Calu3 (cell line): ENCODE data around the gene LZTS2. TPM values are rescaled to one million over a fixed set of nuclear protein-coding genes. Genes with fewer than 3 reads are reported as not detected.

Source experiments
- BruUV-seq: library from RNA; stranded (reverse); fragments of 400-500 nt; replicated peaks from 2 replicates; lab custom pipeline; 2021; lab: Mats Ljungman, UMichigan
- CTCF ChIA-PET: fragments of 300-600 bp; sonication (Branson Sonifier 250); formaldehyde crosslinking; loops from one replicate; lab custom pipeline; 2022; ENCODE audit warnings: antibody characterized with exemption; lab: Charles Lee
- DNase-seq: peaks from one replicate; pipeline ENCODE4 v3.0.0; 2022
- H3K27ac Mint-ChIP-seq: one replicate; pipeline ENCODE4 v1.8.0; 2022; ENCODE audit warnings: mixed read lengths; ENCODE audit not compliant: unreplicated experiment
- H3K27me3 Mint-ChIP-seq: one replicate; pipeline ENCODE4 v1.8.0; 2022; ENCODE audit warnings: mixed read lengths; ENCODE audit not compliant: unreplicated experiment
- H3K36me3 Mint-ChIP-seq: one replicate; pipeline ENCODE4 v1.8.0; 2022; ENCODE audit warnings: mild to moderate bottlenecking, moderate library complexity, mixed read lengths; ENCODE audit not compliant: insufficient read depth, unreplicated experiment
- H3K4me1 Mint-ChIP-seq: one replicate; pipeline ENCODE4 v1.8.0; 2022; ENCODE audit warnings: mild to moderate bottlenecking, low read depth, mixed read lengths; ENCODE audit not compliant: unreplicated experiment
- H3K4me3 Mint-ChIP-seq: one replicate; pipeline ENCODE4 v1.8.0; 2022; ENCODE audit warnings: mild to moderate bottlenecking, low read depth, moderate library complexity, mixed read lengths; ENCODE audit not compliant: unreplicated experiment
- H3K9me3 Mint-ChIP-seq: one replicate; pipeline ENCODE4 v1.8.0; 2022; ENCODE audit warnings: low read depth, mixed read lengths; ENCODE audit not compliant: unreplicated experiment
- intact Hi-C: fragments of 100-400 bp; cut with micrococcal nuclease; formaldehyde crosslinking; loops from one replicate; pipeline ENCODE4 v1.10.0; 2022; ENCODE audit not compliant: unreplicated experiment
- total RNA-seq: library from RNA; stranded (reverse); gene quantifications from 2 replicates; pipeline ENCODE4 v1.2.3, GENCODE V29; 2022
- TF ChIP-seq, protein P1 (sequence below): fragments of 200-600 bp; IDR thresholded peaks from one replicate; pipeline ENCODE4 v1.8.0; 2022; ENCODE audit warnings: antibody characterized with exemption; ENCODE audit not compliant: unreplicated experiment

The LZTS2 gene
- total RNA-seq, 1 experiment from 2014 or later: 23.7 TPM

DNA sequence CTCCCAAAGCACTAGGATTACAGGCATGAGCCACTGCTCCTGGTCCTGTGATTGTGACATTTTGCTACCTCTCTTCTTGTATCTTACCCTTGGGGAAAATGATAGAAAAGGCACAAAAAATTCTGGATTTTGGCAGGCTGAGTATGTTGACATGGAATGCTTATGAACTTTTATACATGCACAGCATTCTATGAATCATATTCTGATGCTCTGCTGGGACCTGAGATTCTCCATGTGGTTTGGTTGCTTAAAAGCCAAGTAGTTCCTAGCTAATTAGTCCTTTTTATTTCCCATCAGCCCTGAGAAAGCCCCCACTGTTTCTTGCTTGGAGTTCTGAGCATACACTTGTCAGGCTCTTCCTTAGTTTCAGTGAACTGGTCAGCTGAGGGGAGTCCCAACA is 53.9 kb downstream of the LZTS2 start:
- Mint-ChIP-seq H3K27me3 (peaks cover 17% of the 10 kb centered on the region), H3K4me3 (no peak overlapping the region), H3K27ac (no peak overlapping the region), H3K4me1 (peaks cover 8% of the 10 kb centered on the region), H3K9me3 (no peaks in the 10 kb centered on the region), H3K36me3 (no peaks in the 10 kb centered on the region)
- BruUV-seq: no TSS peak
- no peak for DNase-seq
- CTCF ChIA-PET: interaction anchor here (0.6 kb wide), 1 partner anchor 34 kb away, joined by 3 read pairs; no protein-coding TSS in a partner anchor
- TF ChIP-seq, protein P1, sequence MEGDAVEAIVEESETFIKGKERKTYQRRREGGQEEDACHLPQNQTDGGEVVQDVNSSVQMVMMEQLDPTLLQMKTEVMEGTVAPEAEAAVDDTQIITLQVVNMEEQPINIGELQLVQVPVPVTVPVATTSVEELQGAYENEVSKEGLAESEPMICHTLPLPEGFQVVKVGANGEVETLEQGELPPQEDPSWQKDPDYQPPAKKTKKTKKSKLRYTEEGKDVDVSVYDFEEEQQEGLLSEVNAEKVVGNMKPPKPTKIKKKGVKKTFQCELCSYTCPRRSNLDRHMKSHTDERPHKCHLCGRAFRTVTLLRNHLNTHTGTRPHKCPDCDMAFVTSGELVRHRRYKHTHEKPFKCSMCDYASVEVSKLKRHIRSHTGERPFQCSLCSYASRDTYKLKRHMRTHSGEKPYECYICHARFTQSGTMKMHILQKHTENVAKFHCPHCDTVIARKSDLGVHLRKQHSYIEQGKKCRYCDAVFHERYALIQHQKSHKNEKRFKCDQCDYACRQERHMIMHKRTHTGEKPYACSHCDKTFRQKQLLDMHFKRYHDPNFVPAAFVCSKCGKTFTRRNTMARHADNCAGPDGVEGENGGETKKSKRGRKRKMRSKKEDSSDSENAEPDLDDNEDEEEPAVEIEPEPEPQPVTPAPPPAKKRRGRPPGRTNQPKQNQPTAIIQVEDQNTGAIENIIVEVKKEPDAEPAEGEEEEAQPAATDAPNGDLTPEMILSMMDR: no peak
- intact Hi-C loops: no loop called here

DNA sequence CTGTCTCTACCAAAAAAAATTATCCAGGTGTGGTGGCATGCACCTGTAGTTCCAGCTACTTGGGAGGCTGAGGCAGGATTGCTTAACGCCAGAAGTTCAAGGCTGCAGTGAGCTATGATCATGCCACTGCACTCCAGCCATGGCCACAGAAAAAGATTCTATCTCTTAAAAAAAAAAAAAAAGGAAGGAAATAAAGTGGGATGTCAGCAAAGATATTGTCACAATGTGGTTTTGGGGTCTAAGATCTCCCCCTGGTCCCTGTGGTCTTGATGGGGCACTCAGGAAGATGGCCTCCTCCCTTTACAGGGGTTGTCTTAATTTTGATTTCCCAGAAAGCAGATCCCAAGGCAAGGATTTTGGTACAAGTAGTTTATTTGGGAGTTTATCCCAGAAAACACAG is 54.7 kb downstream of the LZTS2 start:
- Mint-ChIP-seq H3K27ac (no peak overlapping the region), H3K36me3 (no peaks in the 10 kb centered on the region), H3K27me3 (peaks cover 8% of the 10 kb centered on the region), H3K9me3 (no peaks in the 10 kb centered on the region), H3K4me3 (no peak overlapping the region), H3K4me1 (peaks cover 11% of the 10 kb centered on the region)
- no TSS peak for BruUV-seq
- no peak for DNase-seq
- CTCF ChIA-PET: no interaction called here
- intact Hi-C loops: no loop called here
- TF ChIP-seq, protein P1: no peak

DNA sequence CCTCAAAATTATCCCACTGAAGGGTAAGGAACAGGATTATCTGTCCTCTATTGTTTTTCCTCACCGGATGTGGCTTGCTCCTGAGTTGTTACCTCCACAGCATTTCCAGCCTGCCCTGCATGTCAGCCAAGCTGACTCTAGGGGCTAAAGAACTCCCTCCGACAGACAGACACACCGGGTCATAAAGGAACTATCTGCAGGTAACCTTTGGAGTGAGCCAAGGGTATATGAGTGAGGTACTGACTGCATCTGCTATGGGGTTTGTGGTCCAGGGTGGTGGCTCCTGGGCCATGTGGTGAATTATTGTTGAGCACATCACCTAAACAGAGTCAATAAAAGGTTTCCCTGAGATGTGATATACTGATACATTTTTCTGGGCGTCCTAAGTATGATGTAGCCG is 55.3 kb downstream of the LZTS2 start:
- TF ChIP-seq, protein P1: no peak
- CTCF ChIA-PET: no interaction called here
- H3K27ac Mint-ChIP-seq: no peak overlapping the region
- DNase-seq: no peak
- H3K9me3 Mint-ChIP-seq: no peaks in the 10 kb centered on the region
- BruUV-seq: no TSS peak
- peaks cover 15% of the 10 kb centered on the region for H3K4me1 Mint-ChIP-seq
- intact Hi-C loops: no loop called here
- H3K4me3 Mint-ChIP-seq: no peak overlapping the region
- peaks cover 3% of the 10 kb centered on the region for H3K27me3 Mint-ChIP-seq
- H3K36me3 Mint-ChIP-seq: peaks cover 3% of the 10 kb centered on the region

DNA sequence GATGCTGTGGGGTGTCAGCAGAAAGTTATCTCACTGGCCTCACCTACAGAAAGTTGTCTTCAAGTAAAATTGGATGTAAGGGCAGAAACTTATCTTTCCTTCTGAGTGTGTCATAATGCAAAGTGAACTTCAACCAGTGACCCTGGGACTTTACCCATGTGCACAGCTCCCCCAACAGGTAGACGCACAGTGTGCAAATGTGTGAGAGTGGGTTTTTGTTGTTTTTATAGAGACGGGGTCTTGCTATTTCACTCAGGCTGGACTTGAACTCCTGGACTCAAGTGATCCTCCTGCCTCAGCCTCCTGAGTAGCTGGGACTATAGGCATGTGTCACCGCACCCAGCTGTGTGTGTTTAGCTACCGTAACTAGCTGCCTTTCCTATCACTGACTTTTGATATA is 55.8 kb downstream of the LZTS2 start:
- CTCF ChIA-PET: no interaction called here
- Mint-ChIP-seq H3K4me1 (peaks cover 15% of the 10 kb centered on the region), H3K9me3 (no peaks in the 10 kb centered on the region), H3K27me3 (no peaks in the 10 kb centered on the region), H3K4me3 (no peak overlapping the region), H3K36me3 (peaks cover 9% of the 10 kb centered on the region), H3K27ac (no peak overlapping the region)
- intact Hi-C loops: no loop called here
- DNase-seq: no peak
- no TSS peak for BruUV-seq
- TF ChIP-seq, protein P1: no peak
